Effector memory CD4-positive, alpha-beta T cell (primary cell): ENCODE measurements around the gene RNF157.

ENCODE experiments used
- DNase-seq, 3 donors: peaks; one replicate each; pipeline ENCODE4 v3.0.0-alpha.2; 2020
- H3K27ac ChIP-seq: 2 replicates; pipeline ENCODE4 v1.7.0; 2013; ENCODE audit warnings: mild to moderate bottlenecking, low read length, moderate library complexity; ENCODE audit not compliant: insufficient read depth, poor library complexity, severe bottlenecking
- H3K27me3 ChIP-seq: replicated peaks from 2 replicates; pipeline ENCODE4 v1.7.0; 2013; ENCODE audit warnings: mild to moderate bottlenecking, low read length; ENCODE audit not compliant: insufficient read depth, control insufficient read depth, poor library complexity, severe bottlenecking
- H3K36me3 ChIP-seq: 2 replicates; pipeline ENCODE4 v1.7.0; 2013; ENCODE audit warnings: mild to moderate bottlenecking, low read length, moderate library complexity; ENCODE audit not compliant: control insufficient read depth, insufficient read depth
- H3K4me1 ChIP-seq: 2 replicates; pipeline ENCODE4 v1.7.0; 2013; ENCODE audit warnings: low read length, mild to moderate bottlenecking; ENCODE audit not compliant: control insufficient read depth, insufficient read depth, poor library complexity, severe bottlenecking
- H3K4me3 ChIP-seq: 2 replicates; pipeline ENCODE4 v1.7.0; 2013; ENCODE audit warnings: low read length, low read depth, mild to moderate bottlenecking; ENCODE audit not compliant: insufficient read depth, poor library complexity, severe bottlenecking
- H3K9me3 ChIP-seq: 2 replicates; pipeline ENCODE4 v1.7.0; 2013; ENCODE audit warnings: mild to moderate bottlenecking, low read length, moderate library complexity; ENCODE audit not compliant: control insufficient read depth

The RNF157 gene

GRCh38 chr17:76160896-76161528, 79.3 kb downstream of the RNF157 start:
- H3K9me3 ChIP-seq = no peaks in the 10 kb centered on the region
- peaks cover 49% of the 10 kb centered on the region for H3K36me3 ChIP-seq
- DNase-seq = no peak
- no peaks in the 10 kb centered on the region for H3K4me1 ChIP-seq
- H3K27me3 ChIP-seq = no peaks in the 10 kb centered on the region
- H3K27ac ChIP-seq = no peak overlapping the region
- no peak overlapping the region for H3K4me3 ChIP-seq

DNA sequence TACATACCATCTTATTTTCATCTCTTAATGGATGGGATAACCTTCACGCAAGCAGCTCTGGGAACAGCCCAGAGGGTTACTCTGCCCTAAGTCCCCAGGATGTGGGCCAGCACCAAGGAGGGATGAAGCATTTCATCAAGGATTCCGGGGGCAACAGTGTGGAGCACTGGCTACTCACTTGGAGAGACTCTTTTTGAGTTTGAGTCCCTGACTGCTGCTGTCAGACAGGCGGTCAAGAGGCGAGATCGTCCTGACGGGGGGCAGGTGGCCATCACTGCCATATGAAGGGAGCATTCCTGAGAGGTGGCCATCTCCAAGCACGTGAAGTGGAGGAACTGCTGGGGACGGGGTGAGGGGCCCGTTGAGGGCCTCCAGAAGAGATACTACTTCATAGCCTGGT, 81.1 kb downstream of the RNF157 start:
- H3K36me3 ChIP-seq = peaks cover 60% of the 10 kb centered on the region
- H3K27me3 ChIP-seq = no peaks in the 10 kb centered on the region
- H3K9me3 ChIP-seq = no peaks in the 10 kb centered on the region

GRCh38 chr17:76157759-76158158, 82.5 kb downstream of the RNF157 start:
- H3K36me3 ChIP-seq = peaks cover 60% of the 10 kb centered on the region
- no peak for DNase-seq
- H3K27ac ChIP-seq = no peak overlapping the region
- H3K4me3 ChIP-seq = no peak overlapping the region
- H3K9me3 ChIP-seq = no peaks in the 10 kb centered on the region
- no peaks in the 10 kb centered on the region for H3K27me3 ChIP-seq
- peaks cover 3% of the 10 kb centered on the region for H3K4me1 ChIP-seq

More for the DNA sequence above, 81.1 kb downstream of the RNF157 start:
- H3K27ac ChIP-seq = no peak overlapping the region
- no peak for DNase-seq
- no peak overlapping the region for H3K4me3 ChIP-seq
- H3K4me1 ChIP-seq = no peaks in the 10 kb centered on the region

DNA sequence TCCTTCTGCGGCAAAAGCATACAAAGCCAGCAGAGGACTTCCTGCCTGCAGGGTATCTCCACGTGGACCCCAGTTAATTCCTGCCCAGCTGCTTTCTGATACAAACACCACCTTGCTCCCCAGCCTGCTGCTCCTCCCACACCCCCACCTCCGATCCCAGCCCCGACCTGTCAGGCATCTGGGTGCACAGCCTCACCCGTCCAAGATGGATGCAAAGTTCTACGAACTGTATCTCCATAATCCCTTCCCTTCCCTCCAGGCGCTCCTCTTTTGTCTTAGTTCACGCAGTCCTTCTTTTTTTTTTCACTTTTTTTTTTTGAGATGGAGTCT, 83.7 kb downstream of the RNF157 start:
- DNase-seq = no peak
- Histone ChIP-seq H3K27ac (no peak overlapping the region), H3K36me3 (peaks cover 50% of the 10 kb centered on the region), H3K4me1 (peaks cover 14% of the 10 kb centered on the region), H3K27me3 (no peaks in the 10 kb centered on the region), H3K4me3 (no peak overlapping the region), H3K9me3 (no peaks in the 10 kb centered on the region)

GRCh38 chr17:76155988-76156661, 84.2 kb downstream of the RNF157 start:
- no peak overlapping the region for H3K4me3 ChIP-seq
- H3K9me3 ChIP-seq = no peaks in the 10 kb centered on the region
- no peak for DNase-seq
- H3K27ac ChIP-seq = no peak overlapping the region
- H3K4me1 ChIP-seq = peaks cover 17% of the 10 kb centered on the region
- H3K36me3 ChIP-seq = peaks cover 47% of the 10 kb centered on the region
- no peaks in the 10 kb centered on the region for H3K27me3 ChIP-seq

- H3K9me3 ChIP-seq = no peaks in the 10 kb centered on the region
- no peak for DNase-seq
- no peak overlapping the region for H3K4me3 ChIP-seq
- no peak overlapping the region for H3K27ac ChIP-seq
- H3K4me1 ChIP-seq = peaks cover 17% of the 10 kb centered on the region
- no peaks in the 10 kb centered on the region for H3K27me3 ChIP-seq
- H3K36me3 ChIP-seq = peaks cover 47% of the 10 kb centered on the region
These were observed 85.1 kb downstream of the RNF157 start for GRCh38 chr17:76154936-76155845.

- H3K4me1 ChIP-seq = peaks cover 17% of the 10 kb centered on the region
- no peaks in the 10 kb centered on the region for H3K9me3 ChIP-seq
- H3K4me3 ChIP-seq = no peak overlapping the region
- H3K27me3 ChIP-seq = no peaks in the 10 kb centered on the region
- H3K27ac ChIP-seq = no peak overlapping the region
- DNase-seq = no peak
- H3K36me3 ChIP-seq = peaks cover 45% of the 10 kb centered on the region
These were observed 86.0 kb downstream of the RNF157 start for GRCh38 chr17:76154292-76154691.

GRCh38 chr17:76153640-76154039, 86.7 kb downstream of the RNF157 start:
- H3K36me3 ChIP-seq = peaks cover 38% of the 10 kb centered on the region
- no peak for DNase-seq

GRCh38 chr17:76153202-76153601, 87.1 kb downstream of the RNF157 start:
- Histone ChIP-seq H3K36me3 (peaks cover 34% of the 10 kb centered on the region), H3K4me3 (no peak overlapping the region), H3K27ac (no peak overlapping the region), H3K4me1 (peaks cover 17% of the 10 kb centered on the region), H3K27me3 (no peaks in the 10 kb centered on the region), H3K9me3 (no peaks in the 10 kb centered on the region)
- no peak for DNase-seq

More at GRCh38 chr17:76153640-76154039, 86.7 kb downstream of the RNF157 start:
- Histone ChIP-seq H3K9me3 (no peaks in the 10 kb centered on the region), H3K4me1 (peaks cover 17% of the 10 kb centered on the region), H3K27ac (no peak overlapping the region), H3K4me3 (no peak overlapping the region), H3K27me3 (no peaks in the 10 kb centered on the region)

GRCh38 chr17:76152591-76152990, 87.7 kb downstream of the RNF157 start:
- Histone ChIP-seq H3K27me3 (no peaks in the 10 kb centered on the region), H3K4me1 (peaks cover 17% of the 10 kb centered on the region), H3K4me3 (no peak overlapping the region), H3K36me3 (peaks cover 28% of the 10 kb centered on the region), H3K27ac (peak overlapping the region; percentile 29), H3K9me3 (no peaks in the 10 kb centered on the region)
- no peak for DNase-seq
